Activated naive CD4-positive, alpha-beta T cell treated with anti-CD3 and anti-CD28 coated beads for 36 hours (primary cell): ENCODE measurements around the gene MYL7. TPM values are rescaled to one million over a fixed set of nuclear protein-coding genes. Genes with fewer than 3 reads are reported as not detected.

Source experiments
- CTCF ChIA-PET: fragments of 350-600 bp; sonication (Branson Sonifier 250); formaldehyde crosslinking; loops from one replicate; lab custom pipeline; 2021; ENCODE audit warnings: antibody characterized with exemption; lab: Charles Lee
- DNase-seq: peaks from one replicate; pipeline ENCODE4 v3.0.0-alpha.2; 2020
- H3K27ac Mint-ChIP-seq: one replicate; pipeline ENCODE4 v1.8.0; 2021; ENCODE audit warnings: mild to moderate bottlenecking, mixed read lengths
- H3K27me3 Mint-ChIP-seq: one replicate; pipeline ENCODE4 v1.8.0; 2021; ENCODE audit warnings: low read depth, mixed read lengths
- H3K36me3 Mint-ChIP-seq: one replicate; pipeline ENCODE4 v1.8.0; 2021; ENCODE audit warnings: low read depth, mixed read lengths
- H3K4me1 Mint-ChIP-seq: one replicate; pipeline ENCODE4 v1.8.0; 2021; ENCODE audit warnings: low read depth, mixed read lengths
- H3K4me3 Mint-ChIP-seq: one replicate; pipeline ENCODE4 v1.8.0; 2021; ENCODE audit warnings: mild to moderate bottlenecking, moderate library complexity, mixed read lengths
- H3K9me3 Mint-ChIP-seq: one replicate; pipeline ENCODE4 v1.8.0; 2021; ENCODE audit warnings: mixed read lengths
- intact Hi-C: fragments of 100-400 bp; cut with micrococcal nuclease; formaldehyde crosslinking; loops from one replicate; pipeline ENCODE4 v1.15.1; 2023
- total RNA-seq, 2 experiments: library from RNA; stranded (reverse); gene quantifications; one replicate each; pipeline ENCODE4 v1.2.3, GENCODE V29; 2021

MYL7 gene
- total RNA-seq, 2 experiments from 2014 or later, result not detected

DNA sequence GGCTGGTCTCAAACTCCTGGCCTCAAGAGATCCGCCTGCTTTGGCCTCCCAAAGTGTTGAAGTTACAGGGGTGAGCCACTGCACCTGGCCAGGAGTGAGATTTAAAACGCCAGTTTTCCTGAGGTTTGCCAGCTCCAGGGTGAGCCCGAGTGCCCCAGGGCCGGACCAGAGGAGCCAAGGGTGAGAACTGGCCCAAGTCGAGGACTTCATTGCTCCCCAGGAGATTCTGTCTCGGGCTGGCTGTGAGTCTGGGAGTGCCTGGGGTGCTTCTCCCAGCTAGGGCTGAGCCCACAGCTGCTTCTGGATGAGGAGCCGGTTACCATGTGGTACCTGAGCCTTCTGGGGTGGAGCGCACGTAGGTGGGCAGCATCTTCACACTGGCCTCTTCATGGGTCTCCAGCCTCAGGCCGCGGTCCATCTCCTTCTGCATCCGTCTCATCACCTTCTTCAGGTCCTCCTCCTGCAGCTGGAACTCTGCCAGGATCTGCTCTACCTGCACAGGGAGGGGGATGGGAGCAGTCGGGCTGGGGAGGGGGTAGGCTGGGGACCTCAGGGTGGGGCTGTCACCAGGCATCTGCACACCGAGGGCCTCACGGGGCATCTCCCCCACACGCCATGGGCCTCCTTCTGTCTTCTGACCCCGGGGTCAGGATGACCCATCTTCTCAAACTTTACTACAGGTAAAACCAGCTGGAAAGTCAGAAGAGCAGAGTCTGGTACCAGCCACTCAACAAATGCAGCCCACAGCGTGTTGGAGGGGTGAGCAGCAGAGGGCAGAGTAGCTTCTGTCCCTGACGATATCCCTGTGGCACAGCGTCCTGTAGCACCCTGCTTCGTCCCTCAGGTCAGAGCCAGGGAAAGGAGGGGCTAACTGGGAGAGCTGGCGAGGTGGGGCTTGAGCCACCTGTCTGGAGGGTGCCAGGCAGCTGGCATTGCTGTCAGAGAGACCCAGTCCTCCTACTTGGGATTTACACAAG, 12.1 kb upstream of the MYL7 start:
- no peak for DNase-seq
- CTCF ChIA-PET, result interaction anchor here (0.7 kb wide), 1 partner anchor 412 kb away, joined by 4 read pairs; no protein-coding TSS in a partner anchor
- Mint-ChIP-seq H3K36me3 (no peaks in the 10 kb centered on the region), H3K9me3 (no peaks in the 10 kb centered on the region), H3K27me3 (no peaks in the 10 kb centered on the region), H3K4me1 (no peaks in the 10 kb centered on the region), H3K27ac (no peak overlapping the region), H3K4me3 (no peak overlapping the region)
- intact Hi-C loops, result no loop called here

DNA sequence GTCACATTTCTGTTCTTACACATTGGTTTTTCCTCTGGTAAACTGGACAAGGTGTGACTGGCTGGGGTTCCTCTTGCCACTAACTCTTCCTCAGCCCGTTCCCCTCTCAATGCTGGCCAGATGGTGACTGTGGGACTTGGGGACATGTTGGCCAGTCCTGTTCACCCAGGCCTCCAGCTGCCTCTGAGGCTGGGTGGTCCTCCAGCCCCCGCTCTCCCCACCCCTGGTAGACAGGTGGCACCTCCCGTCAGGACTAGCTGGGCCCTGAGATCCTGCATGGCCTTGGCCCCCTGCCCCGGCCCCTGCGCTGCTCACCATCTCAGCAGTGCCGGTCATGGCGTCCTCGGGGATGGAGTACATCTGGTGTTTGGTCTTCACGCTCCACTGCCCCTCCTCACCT, 10.8 kb upstream of the MYL7 start:
- no peaks in the 10 kb centered on the region for H3K36me3 Mint-ChIP-seq
- CTCF ChIA-PET, result no interaction called here
- no peak for DNase-seq
- no peak overlapping the region for H3K4me3 Mint-ChIP-seq
- H3K27me3 Mint-ChIP-seq, result no peaks in the 10 kb centered on the region
- H3K27ac Mint-ChIP-seq, result no peak overlapping the region
- no peaks in the 10 kb centered on the region for H3K9me3 Mint-ChIP-seq
- intact Hi-C loops, result no loop called here
- no peaks in the 10 kb centered on the region for H3K4me1 Mint-ChIP-seq

DNA sequence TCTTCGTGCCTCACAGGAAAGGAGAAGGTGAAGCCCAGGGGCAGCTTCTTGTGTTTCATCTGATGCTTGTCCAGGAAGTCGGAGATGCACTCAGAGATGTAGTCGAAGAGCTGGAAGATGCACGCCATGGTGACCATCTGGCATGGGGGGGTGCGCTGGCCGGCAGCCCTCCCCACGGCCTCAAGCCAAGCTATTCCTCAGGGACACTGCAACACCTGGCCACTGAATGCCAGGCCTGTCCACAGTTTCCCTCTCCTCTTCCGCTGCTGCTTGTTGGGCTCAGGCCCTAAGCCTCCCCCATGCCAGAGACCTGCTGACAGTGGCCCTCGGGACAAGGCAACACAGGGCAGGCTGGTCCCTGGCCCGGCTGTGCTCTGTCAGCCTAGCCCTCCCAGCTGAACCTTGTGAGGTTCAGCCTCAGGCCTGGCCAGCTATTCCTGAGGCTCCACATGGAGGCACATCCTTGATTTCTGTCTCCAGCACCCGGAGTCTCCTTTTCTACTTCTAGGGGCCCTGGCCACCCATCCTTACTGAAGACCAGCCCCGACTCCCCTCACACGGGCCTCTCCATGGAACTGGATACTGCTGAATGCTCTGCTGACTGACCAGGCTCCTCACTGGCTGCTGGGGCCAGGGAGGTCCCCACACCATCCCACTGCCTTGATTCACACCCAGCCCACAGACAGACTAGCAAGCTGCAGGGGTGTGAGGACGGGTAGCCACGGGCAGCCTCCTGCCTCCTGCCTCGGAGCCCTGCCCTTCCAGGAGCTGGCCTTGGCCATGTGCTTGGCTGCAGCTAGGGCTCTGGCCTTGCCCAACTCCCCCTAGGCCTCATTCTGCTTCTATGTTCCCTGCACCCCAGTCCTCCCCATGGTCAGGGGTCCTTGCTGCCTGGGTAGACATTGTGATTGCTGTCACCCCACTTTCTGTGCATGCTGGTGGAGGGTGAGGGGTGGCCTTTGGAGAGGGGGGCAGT, 10.1 kb upstream of the MYL7 start:
- H3K36me3 Mint-ChIP-seq, result no peaks in the 10 kb centered on the region
- CTCF ChIA-PET, result interaction anchor here (0.6 kb wide), 1 partner anchor 406 kb away, joined by 3 read pairs; no protein-coding TSS in a partner anchor
- intact Hi-C loops, result no loop called here
- no peaks in the 10 kb centered on the region for H3K9me3 Mint-ChIP-seq
- H3K4me3 Mint-ChIP-seq, result no peak overlapping the region
- no peak overlapping the region for H3K27ac Mint-ChIP-seq
- no peaks in the 10 kb centered on the region for H3K4me1 Mint-ChIP-seq
- DNase-seq, result no peak
- no peaks in the 10 kb centered on the region for H3K27me3 Mint-ChIP-seq

DNA sequence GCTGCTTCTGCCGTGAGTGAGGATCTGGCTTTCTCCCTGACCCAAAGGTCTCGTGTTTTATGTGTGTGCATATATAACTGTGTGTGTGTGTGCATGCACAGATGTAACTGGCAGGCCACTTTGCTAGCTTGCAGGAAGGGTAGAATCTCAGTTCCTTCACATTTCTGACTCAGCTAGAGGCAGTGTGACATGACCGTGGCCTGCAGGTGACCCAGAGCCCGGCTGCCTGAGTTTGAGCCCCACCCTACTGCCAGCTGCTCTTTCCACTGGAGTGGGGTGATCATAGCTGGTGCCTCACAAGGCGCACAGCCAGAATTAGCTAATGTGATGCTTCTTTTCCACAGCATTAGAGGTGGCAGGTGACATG, 9.3 kb upstream of the MYL7 start:
- Mint-ChIP-seq H3K27me3 (no peaks in the 10 kb centered on the region), H3K36me3 (no peaks in the 10 kb centered on the region), H3K27ac (no peak overlapping the region), H3K4me3 (no peak overlapping the region), H3K9me3 (no peaks in the 10 kb centered on the region), H3K4me1 (peaks cover 4% of the 10 kb centered on the region)
- DNase-seq, result no peak
- CTCF ChIA-PET, result interaction anchor here (0.6 kb wide), 1 partner anchor 406 kb away, joined by 3 read pairs; no protein-coding TSS in a partner anchor
- intact Hi-C loops, result no loop called here

DNA sequence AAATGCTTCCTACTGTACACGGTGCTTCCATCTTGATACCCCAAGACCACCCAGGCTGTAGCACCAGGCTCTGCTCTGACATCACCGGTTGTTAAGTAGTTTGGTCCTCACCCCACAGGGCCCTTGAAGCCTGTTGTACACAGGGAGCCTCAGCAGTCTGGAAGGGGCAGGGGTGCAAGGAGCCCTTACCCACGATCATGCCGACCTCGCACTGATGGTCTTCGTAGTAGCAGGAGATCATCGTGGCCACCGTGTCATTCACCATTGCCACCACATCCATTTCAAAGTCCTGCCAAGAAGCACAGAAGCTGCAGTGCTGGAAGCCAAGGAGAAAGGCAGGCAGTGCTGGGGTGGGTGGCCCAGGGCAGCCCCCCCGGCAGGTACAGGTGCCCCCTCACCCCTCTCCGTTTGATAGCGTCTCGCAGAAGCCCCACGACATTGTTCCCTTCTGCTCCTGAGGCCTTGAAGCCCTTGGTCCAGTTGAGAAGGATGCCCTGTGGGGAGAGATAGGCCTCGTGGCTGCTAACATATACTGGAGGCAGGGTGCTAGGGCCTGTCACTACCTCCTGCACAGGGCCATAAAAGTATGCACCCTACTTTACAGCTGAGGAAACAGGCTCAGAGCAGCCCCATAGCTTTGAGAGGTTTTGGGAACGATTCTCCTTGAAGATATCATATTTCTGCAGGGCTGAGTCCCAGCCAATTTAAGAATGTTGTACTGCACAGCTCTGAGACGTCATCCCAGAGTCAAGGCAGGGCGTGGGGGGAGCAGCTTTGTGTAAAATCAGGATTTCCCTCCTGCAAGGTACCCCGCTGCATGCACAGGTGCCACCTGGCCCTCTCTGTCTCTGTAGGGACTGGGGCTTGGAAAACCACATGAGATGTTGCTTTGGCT, 8.7 kb upstream of the MYL7 start:
- CTCF ChIA-PET, result no interaction called here
- H3K4me3 Mint-ChIP-seq, result no peak overlapping the region
- H3K36me3 Mint-ChIP-seq, result no peaks in the 10 kb centered on the region
- DNase-seq, result no peak
- H3K27me3 Mint-ChIP-seq, result peaks cover 4% of the 10 kb centered on the region
- no peaks in the 10 kb centered on the region for H3K9me3 Mint-ChIP-seq
- peaks cover 9% of the 10 kb centered on the region for H3K4me1 Mint-ChIP-seq
- intact Hi-C loops, result no loop called here
- no peak overlapping the region for H3K27ac Mint-ChIP-seq

DNA sequence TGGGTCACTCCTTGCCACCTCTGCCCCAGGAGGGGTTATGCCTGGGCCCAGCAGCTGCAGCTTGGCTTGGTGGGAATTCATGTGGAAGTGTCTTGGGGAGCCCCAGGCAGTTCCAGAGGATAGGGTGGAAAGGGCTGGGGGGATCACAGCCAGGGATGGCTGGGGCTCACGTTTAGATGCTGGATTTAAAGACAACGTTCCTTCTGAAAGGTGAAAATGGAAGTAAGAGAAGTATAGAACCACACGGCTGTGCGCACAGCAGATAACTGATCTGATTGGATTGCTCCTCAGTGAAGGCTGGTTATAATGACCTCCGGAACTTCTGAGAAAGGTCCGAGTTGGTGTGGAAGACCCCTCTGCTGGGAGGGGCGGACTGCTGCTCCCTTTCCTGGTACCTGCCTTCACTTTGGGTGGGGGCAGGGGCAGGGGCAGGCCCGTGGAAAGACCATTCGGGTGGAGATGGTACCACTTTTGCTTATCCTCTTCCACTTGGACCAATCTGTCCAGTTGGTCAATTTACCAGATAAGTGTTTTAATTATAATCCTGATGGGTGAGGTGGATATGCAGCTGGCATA, 7.9 kb upstream of the MYL7 start:
- Mint-ChIP-seq H3K27me3 (peaks cover 4% of the 10 kb centered on the region), H3K9me3 (no peaks in the 10 kb centered on the region), H3K4me3 (no peak overlapping the region), H3K36me3 (no peaks in the 10 kb centered on the region), H3K4me1 (peaks cover 9% of the 10 kb centered on the region), H3K27ac (no peak overlapping the region)
- CTCF ChIA-PET, result no interaction called here
- no peak for DNase-seq
- intact Hi-C loops, result no loop called here

DNA sequence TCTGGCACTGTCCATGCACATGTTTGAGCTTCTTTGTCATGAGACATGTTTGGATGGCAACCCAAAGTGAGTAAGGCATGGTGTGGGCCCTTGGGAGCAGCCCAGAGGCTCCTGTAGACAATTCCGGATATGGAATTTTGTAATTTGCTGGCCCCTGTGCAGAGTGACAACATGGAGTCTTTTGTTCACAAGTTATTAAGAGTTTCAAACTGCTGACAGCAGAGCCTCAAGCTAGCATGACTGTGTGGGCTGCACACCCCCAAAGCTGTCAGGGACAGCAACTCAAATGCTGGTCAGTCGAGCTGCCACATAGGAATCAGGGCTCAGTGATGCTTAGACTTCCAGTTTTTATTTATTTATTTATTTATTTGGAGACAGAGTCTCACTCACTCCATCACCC, 7.0 kb upstream of the MYL7 start:
- CTCF ChIA-PET, result no interaction called here
- intact Hi-C loops, result no loop called here
- Mint-ChIP-seq H3K27me3 (peaks cover 4% of the 10 kb centered on the region), H3K9me3 (no peaks in the 10 kb centered on the region), H3K27ac (no peak overlapping the region), H3K36me3 (no peaks in the 10 kb centered on the region), H3K4me3 (no peak overlapping the region), H3K4me1 (peaks cover 9% of the 10 kb centered on the region)
- no peak for DNase-seq

DNA sequence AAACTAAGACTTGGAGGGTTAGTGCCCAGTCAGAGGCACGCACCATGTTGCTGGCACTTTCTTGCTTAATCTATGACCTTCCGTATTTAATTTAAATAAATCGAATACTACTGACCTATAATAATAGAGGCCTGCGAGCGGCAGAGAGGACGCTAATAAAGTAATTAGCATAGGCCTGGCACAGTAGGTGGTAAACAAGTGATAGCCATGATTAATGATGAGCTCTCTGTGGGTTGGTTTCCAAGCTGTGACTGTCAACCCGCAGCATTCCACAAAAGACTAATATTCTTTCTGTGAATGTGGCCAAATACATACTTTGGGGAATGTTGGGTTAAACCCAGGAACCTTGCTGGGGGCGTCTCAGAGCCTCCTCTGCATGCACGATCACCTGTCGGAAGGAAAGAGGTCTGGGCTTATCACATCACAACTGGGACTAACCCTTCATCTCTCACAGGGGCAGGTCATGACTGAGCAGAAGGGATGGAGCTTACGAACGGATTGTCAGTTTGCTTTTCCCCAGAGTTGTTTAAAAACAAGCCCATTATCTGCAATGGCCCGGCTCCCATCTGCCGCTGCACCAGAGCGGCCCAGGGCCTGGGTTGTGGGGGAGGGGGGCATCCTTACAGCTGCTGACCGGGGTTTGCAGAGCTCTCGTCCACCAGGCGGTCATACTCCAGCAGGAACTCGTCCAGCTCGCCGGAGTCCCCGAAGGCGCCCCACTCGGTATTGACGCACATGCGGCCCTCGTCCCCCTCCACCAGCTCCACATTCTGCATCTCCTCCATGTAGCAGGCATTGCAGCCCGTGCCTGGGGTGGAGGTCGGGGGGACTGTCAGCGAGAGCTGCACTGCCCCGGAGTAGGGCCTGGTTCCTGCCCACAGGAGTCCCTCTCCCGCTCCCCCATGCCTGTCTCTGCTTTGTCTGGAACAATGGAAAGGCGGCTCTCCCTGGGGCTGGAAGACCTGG, 6.2 kb upstream of the MYL7 start:
- Mint-ChIP-seq H3K4me3 (no peak overlapping the region), H3K9me3 (no peaks in the 10 kb centered on the region), H3K27ac (no peak overlapping the region), H3K27me3 (peaks cover 4% of the 10 kb centered on the region), H3K4me1 (peaks cover 9% of the 10 kb centered on the region), H3K36me3 (no peaks in the 10 kb centered on the region)
- CTCF ChIA-PET, result no interaction called here
- intact Hi-C loops, result no loop called here
- no peak for DNase-seq

DNA sequence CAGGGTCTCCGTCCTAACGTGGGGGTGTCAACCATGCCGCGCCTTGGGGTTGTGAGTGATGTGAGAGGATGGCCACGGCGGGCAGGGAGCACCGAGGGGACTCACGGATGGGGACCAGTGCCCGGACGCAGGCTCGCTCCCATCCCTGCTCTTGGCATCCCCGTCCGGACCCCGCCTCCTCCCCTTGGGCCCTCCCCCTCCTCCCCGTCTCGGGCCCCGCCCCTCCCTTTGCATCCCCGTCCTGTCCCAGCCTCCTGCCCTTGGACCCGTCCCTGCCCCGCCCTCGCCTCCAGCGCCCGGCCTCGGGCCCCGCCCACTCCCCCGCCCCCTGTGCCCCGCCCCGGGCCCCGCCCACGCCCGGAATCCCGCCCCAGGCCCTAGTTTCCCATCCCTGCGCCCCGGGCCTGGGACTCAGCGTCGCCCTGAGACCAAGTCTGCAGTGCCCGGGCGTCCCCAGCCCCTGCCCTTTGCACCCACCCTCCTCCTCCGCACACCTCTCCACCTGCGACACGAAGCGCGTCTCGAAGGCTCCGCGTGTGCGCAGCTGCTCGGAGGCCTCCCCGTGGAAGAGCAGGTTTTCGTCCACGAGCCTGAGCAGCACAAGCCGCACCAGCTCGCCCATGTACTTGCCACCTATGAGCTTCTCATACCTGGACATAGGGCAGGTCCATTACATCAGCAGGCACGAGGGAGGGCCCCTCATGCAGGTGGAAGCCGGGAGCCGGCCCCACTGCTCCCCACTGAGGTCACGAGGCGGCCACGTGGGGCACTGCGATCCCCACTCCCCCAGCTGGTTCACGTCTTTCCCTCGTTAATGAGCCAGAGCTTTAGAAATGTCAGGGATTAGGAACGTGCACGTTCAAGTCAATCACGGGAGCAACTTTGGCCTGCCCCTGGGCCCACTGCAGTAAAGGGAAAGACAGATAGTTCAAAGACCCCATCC, 5.1 kb upstream of the MYL7 start:
- no peaks in the 10 kb centered on the region for H3K36me3 Mint-ChIP-seq
- peak overlapping the region; percentile 69 for H3K4me3 Mint-ChIP-seq
- H3K9me3 Mint-ChIP-seq, result no peaks in the 10 kb centered on the region
- no peak overlapping the region for H3K27ac Mint-ChIP-seq
- peak; percentile 80 for DNase-seq
- peaks cover 9% of the 10 kb centered on the region for H3K4me1 Mint-ChIP-seq
- CTCF ChIA-PET, result no interaction called here
- intact Hi-C loops, result loop anchor here (1.0 kb wide), 1 partner anchor 23 kb away; the partner anchor contains the start of gene POLD2
- H3K27me3 Mint-ChIP-seq, result peaks cover 4% of the 10 kb centered on the region

DNA sequence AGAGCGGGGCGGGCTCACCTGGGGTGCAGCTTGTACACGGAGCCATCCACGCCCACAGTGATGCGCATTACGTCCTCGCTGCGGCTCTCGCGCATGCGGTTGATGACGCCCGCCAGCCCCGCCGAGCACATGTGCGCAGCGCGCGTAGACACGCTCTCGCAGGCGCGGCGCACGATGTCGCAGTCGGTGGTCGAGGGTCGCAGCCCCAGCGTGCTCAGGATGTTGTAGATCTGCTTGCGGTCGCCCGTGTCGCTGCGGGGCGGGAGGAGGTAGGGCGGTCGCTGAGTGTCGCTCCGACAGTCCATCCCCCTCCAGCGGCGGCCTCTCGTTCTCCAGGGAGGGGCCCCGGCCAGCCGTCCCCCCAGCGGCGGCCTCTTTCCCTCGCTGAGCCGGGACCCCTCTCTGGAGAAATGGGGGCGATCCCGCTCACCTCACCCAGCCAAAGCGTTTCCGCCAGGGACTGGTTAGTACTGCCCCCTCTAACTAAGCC, 4.4 kb upstream of the MYL7 start:
- peak; percentile 64 for DNase-seq
- Mint-ChIP-seq H3K27ac (no peak overlapping the region), H3K4me3 (peak overlapping the region; percentile 69), H3K9me3 (no peaks in the 10 kb centered on the region), H3K36me3 (no peaks in the 10 kb centered on the region), H3K27me3 (peaks cover 4% of the 10 kb centered on the region), H3K4me1 (peaks cover 9% of the 10 kb centered on the region)
- CTCF ChIA-PET, result no interaction called here
- intact Hi-C loops, result no loop called here
